GM12878 (cell line): ENCODE results near the gene DNASE1L3.

Experiments
- CTCF ChIP-seq, 3 experiments: IDR thresholded peaks in 2 of 3; conservative IDR thresholded peaks in 1 of 3; 2 replicates each; pipeline ENCODE4 v1.5.1; 2011; ENCODE audit warnings: low read depth in 3 of 3, low read length in 3 of 3, mild to moderate bottlenecking in 3 of 3, control low read depth in 2 of 3, moderate library complexity in 2 of 3, inconsistent platforms in 1 of 3, mixed read lengths in 1 of 3; ENCODE audit not compliant: control insufficient read depth in 2 of 3, insufficient read depth in 1 of 3; ENCODE audit errors: extremely low read depth in 1 of 3
- EED ChIP-seq: sonication (generic); IDR thresholded peaks from 2 replicates; pipeline ENCODE4 v1.6.1; 2016; ENCODE audit warnings: antibody characterized with exemption, low read depth
- EP300 ChIP-seq, 2 experiments: fragments of 150-350 bp in 1 of 2; IDR thresholded peaks; 2 replicates each; pipeline ENCODE4 v1.6.1; 2011 to 2012; ENCODE audit warnings: low read depth in 2 of 2, low read length in 2 of 2, borderline replicate concordance in 1 of 2, improper control_type of control experiment in 1 of 2, inconsistent platforms in 1 of 2; ENCODE audit not compliant: control insufficient read depth in 1 of 2
- GATAD2B ChIP-seq: fragments of 450-650 bp; conservative IDR thresholded peaks from 2 replicates; pipeline ENCODE4 v1.6.1; 2017; ENCODE audit warnings: low read depth, mild to moderate bottlenecking, moderate library complexity
- HCFC1 ChIP-seq: fragments of 150-350 bp; IDR thresholded peaks from 2 replicates; pipeline ENCODE4 v1.6.1; 2014; ENCODE audit warnings: low read length
- HDAC2 ChIP-seq: fragments of 200-600 bp; sonication (generic); IDR thresholded peaks from 2 replicates; pipeline ENCODE4 v1.6.1; 2017
- IRF3 ChIP-seq: fragments of 450-650 bp; IDR thresholded peaks from 2 replicates; pipeline ENCODE4 v1.6.1; 2014; ENCODE audit warnings: mild to moderate bottlenecking
- MLLT1 ChIP-seq: fragments of 450-650 bp; IDR thresholded peaks from 2 replicates; pipeline ENCODE4 v1.6.1; 2016; ENCODE audit warnings: mild to moderate bottlenecking
- MXI1 ChIP-seq: fragments of 150-350 bp; IDR thresholded peaks from 2 replicates; pipeline ENCODE4 v1.6.1; 2011; ENCODE audit warnings: low read depth, mild to moderate bottlenecking, inconsistent platforms, low read length, improper control_type of control experiment
- SREBF1 ChIP-seq: IDR thresholded peaks from 2 replicates; pipeline ENCODE4 v1.6.1; 2012; ENCODE audit warnings: mild to moderate bottlenecking, low read length
- ZZZ3 ChIP-seq: IDR thresholded peaks from 2 replicates; pipeline ENCODE4 v1.6.1; 2011; ENCODE audit warnings: low read depth; ENCODE audit not compliant: control insufficient read depth, insufficient read length

- TF ChIP-seq CTCF (IDR thresholded peaks at IDR 0.05 in 2 of 3, conservative IDR thresholded peaks at IDR 0.05 in 1 of 3; ENCODE audit: control insufficient read depth in 2 of 3, extremely low read depth in 1 of 3, insufficient read depth in 1 of 3, low read depth in 3 of 3, low read length in 3 of 3) (no peak), GATAD2B (no peak), EP300 (IDR thresholded peaks at IDR 0.05; ENCODE audit: borderline replicate concordance in 1 of 2, control insufficient read depth in 1 of 2, low read depth in 2 of 2, low read length in 2 of 2) (no peak), MLLT1 (no peak), ZZZ3 (no peak), HDAC2 (no peak), EED (no peak), MXI1 (no peak), SREBF1 (no peak), IRF3 (no peak), HCFC1 (no peak)
Observed at GRCh38 chr3:58155838-58156237, 54.9 kb downstream of the DNASE1L3 start.
